K562 (cell line): ENCODE results near the gene OR2B2.

Source experiments
- BRCA1 ChIP-seq, 2 experiments: fragments of 450-650 bp in 1 of 2; sonication (generic) in 1 of 2; formaldehyde crosslinking in 1 of 2; IDR thresholded peaks; 2 replicates each; pipeline versions ENCODE4 v1.5.0 to v1.6.1; 2017 to 2020; ENCODE audit warnings: mild to moderate bottlenecking in 1 of 2, missing genetic modification reagents in 1 of 2
- EZH2 ChIP-seq: IDR thresholded peaks from 2 replicates; pipeline ENCODE4 v1.6.1; 2012; ENCODE audit warnings: low read depth, mild to moderate bottlenecking, inconsistent platforms, low read length, borderline replicate concordance
- HNRNPH1 ChIP-seq: fragments of 200-400 bp; formaldehyde crosslinking; optimal IDR thresholded peaks from 2 replicates; pipeline ENCODE3; 2017; ENCODE audit warnings: low read depth, mild to moderate bottlenecking, low read length, moderate library complexity
- JUND ChIP-seq, 2 experiments: IDR thresholded peaks; 2 replicates in 1 of 2; 3 replicates in 1 of 2; pipeline ENCODE4 v1.6.1; 2011; ENCODE audit warnings: borderline replicate concordance in 2 of 2, low read depth in 2 of 2, low read length in 2 of 2, improper control_type of control experiment in 1 of 2, missing biosample characterization in 1 of 2, missing genetic modification characterization in 1 of 2, missing genetic modification reagents in 1 of 2
- KAT2B ChIP-seq: IDR thresholded peaks from one replicate; pipeline ENCODE4 v1.6.1; 2012; ENCODE audit warnings: low read depth, mild to moderate bottlenecking, control low read depth, inconsistent platforms, low read length, moderate library complexity
- NR3C1 ChIP-seq: sonication (generic); formaldehyde crosslinking; IDR thresholded peaks from 2 replicates; pipeline ENCODE4 v1.8.1; 2022; ENCODE audit warnings: missing genetic modification reagents
- TEAD1 ChIP-seq, 2 experiments: fragments of 450-650 bp in 1 of 2; sonication (generic) in 1 of 2; formaldehyde crosslinking; IDR thresholded peaks; 2 replicates each; pipeline versions ENCODE4 v1.4.0 to v1.8.0; 2020 to 2022; ENCODE audit warnings: mild to moderate bottlenecking in 2 of 2, missing genetic modification reagents in 1 of 2
- ZNF778 ChIP-seq: fragments of 450-650 bp; formaldehyde crosslinking; IDR thresholded peaks from 2 replicates; pipeline ENCODE4 v1.4.0; 2020; ENCODE audit warnings: mild to moderate bottlenecking, moderate library complexity
- TF ChIP-seq, protein P1 (sequence below), 3 experiments: IDR thresholded peaks in 2 of 3; conservative IDR thresholded peaks in 1 of 3; 2 replicates each; pipeline ENCODE4 v1.5.1; 2011 to 2012; ENCODE audit warnings: low read length in 3 of 3, mild to moderate bottlenecking in 3 of 3, control low read depth in 2 of 3, improper control_type of control experiment in 1 of 3, inconsistent platforms in 1 of 3, low read depth in 1 of 3, mixed read lengths in 1 of 3, moderate library complexity in 1 of 3; ENCODE audit not compliant: insufficient read depth in 2 of 3
- TF ChIP-seq, protein P2 (sequence below): fragments of 450-650 bp; IDR thresholded peaks from 2 replicates; pipeline ENCODE4 v1.6.1; 2018; ENCODE audit warnings: mild to moderate bottlenecking, low read depth; ENCODE audit not compliant: partially characterized antibody
- TF ChIP-seq, protein P3 (sequence below): fragments of 250-450 bp; sonication (Bioruptor Pico); IDR thresholded peaks from 2 replicates; pipeline ENCODE4 v1.5.0; 2021; ENCODE audit warnings: mild to moderate bottlenecking, borderline replicate concordance

DNA sequence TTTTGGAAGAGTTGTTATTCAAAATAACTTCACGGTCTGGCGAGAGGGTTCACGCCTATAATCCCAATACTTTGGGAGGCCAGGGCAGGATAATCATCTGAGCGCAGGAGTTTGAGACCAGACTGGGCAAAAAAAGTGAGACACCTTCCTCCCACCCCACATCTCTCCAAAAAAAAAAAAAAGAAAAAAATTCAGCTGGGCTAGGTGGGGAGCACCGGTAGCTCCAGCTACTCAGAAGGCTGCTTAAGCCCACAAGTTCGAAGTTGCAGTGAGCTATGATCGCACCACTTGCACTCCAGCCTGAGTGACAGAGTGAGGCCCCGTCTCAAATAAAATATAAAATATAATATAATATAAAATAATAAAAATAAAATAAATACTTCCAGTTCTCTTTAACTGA, 10.4 kb downstream of the OR2B2 start:
- no peak for TF ChIP-seq ZNF778 (CRISPR knock-in tag)
- TF ChIP-seq, protein P1, sequence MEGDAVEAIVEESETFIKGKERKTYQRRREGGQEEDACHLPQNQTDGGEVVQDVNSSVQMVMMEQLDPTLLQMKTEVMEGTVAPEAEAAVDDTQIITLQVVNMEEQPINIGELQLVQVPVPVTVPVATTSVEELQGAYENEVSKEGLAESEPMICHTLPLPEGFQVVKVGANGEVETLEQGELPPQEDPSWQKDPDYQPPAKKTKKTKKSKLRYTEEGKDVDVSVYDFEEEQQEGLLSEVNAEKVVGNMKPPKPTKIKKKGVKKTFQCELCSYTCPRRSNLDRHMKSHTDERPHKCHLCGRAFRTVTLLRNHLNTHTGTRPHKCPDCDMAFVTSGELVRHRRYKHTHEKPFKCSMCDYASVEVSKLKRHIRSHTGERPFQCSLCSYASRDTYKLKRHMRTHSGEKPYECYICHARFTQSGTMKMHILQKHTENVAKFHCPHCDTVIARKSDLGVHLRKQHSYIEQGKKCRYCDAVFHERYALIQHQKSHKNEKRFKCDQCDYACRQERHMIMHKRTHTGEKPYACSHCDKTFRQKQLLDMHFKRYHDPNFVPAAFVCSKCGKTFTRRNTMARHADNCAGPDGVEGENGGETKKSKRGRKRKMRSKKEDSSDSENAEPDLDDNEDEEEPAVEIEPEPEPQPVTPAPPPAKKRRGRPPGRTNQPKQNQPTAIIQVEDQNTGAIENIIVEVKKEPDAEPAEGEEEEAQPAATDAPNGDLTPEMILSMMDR (IDR thresholded peaks at IDR 0.05 in 2 of 3, conservative IDR thresholded peaks at IDR 0.05 in 1 of 3; ENCODE audit: insufficient read depth in 2 of 3, low read depth in 1 of 3, low read length in 3 of 3) = no peak
- TF ChIP-seq, protein P2, sequence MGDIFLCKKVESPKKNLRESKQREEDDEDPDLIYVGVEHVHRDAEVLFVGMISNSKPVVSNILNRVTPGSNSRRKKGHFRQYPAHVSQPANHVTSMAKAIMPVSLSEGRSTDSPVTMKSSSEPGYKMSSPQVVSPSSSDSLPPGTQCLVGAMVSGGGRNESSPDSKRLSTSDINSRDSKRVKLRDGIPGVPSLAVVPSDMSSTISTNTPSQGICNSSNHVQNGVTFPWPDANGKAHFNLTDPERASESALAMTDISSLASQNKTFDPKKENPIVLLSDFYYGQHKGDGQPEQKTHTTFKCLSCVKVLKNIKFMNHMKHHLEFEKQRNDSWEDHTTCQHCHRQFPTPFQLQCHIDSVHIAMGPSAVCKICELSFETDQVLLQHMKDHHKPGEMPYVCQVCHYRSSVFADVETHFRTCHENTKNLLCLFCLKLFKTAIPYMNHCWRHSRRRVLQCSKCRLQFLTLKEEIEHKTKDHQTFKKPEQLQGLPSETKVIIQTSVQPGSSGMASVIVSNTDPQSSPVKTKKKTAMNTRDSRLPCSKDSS = no peak
- TF ChIP-seq JUND (IDR thresholded peaks at IDR 0.05; ENCODE audit: borderline replicate concordance, low read depth, low read length) = no peak
- TF ChIP-seq JUND (tag; IDR thresholded peaks at IDR 0.05; ENCODE audit: borderline replicate concordance, low read depth, low read length) = no peak
- TF ChIP-seq EZH2 = no peak
- TF ChIP-seq, protein P3, sequence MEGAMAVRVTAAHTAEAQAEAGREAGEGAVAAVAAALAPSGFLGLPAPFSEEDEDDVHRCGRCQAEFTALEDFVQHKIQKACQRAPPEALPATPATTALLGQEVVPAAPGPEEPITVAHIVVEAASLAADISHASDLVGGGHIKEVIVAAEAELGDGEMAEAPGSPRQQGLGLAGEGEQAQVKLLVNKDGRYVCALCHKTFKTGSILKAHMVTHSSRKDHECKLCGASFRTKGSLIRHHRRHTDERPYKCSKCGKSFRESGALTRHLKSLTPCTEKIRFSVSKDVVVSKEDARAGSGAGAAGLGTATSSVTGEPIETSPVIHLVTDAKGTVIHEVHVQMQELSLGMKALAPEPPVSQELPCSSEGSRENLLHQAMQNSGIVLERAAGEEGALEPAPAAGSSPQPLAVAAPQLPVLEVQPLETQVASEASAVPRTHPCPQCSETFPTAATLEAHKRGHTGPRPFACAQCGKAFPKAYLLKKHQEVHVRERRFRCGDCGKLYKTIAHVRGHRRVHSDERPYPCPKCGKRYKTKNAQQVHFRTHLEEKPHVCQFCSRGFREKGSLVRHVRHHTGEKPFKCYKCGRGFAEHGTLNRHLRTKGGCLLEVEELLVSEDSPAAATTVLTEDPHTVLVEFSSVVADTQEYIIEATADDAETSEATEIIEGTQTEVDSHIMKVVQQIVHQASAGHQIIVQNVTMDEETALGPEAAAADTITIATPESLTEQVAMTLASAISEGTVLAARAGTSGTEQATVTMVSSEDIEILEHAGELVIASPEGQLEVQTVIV (CRISPR knock-in tag) = no peak
- no peak for TF ChIP-seq NR3C1 (CRISPR knock-in tag)
- no peak for TF ChIP-seq TEAD1 (CRISPR knock-in tag; IDR thresholded peaks at IDR 0.05)
- TF ChIP-seq KAT2B = no peak
- no peak for TF ChIP-seq HNRNPH1
- TF ChIP-seq BRCA1 (IDR thresholded peaks at IDR 0.05) = no peak
- TF ChIP-seq BRCA1 (CRISPR knock-in tag; IDR thresholded peaks at IDR 0.05) = no peak
